ENCODE data around the gene SMARCC1.
"Not testable (repeated sequence)": the region's sequence is repeated elsewhere in the genome, so short reads cannot be mapped to it uniquely, and the experiment has no call there.

The SMARCC1 gene

GRCh38 chr3:47746264-47746663 is 35.4 kb downstream of the SMARCC1 start:
- H3K4me3 ChIP-seq (ENCODE audit: low read length), result no peak overlapping the region
- TF ChIP-seq ZNF274 (IDR thresholded peaks at IDR 0.05; ENCODE audit: low read depth, low read length), result no peak

- no peak overlapping the region for H3K4me3 ChIP-seq (ENCODE audit: low read length)
- TF ChIP-seq ZNF274 (IDR thresholded peaks at IDR 0.05; ENCODE audit: low read depth, low read length), result no peak
These were observed 37.8 kb downstream of the SMARCC1 start for GRCh38 chr3:47743855-47744254.

- H3K4me3 ChIP-seq (ENCODE audit: low read length), result not testable (repeated sequence)
These were observed 38.3 kb downstream of the SMARCC1 start for GRCh38 chr3:47743352-47743751.

- no peak for TF ChIP-seq ZNF274 (IDR thresholded peaks at IDR 0.05; ENCODE audit: low read depth, low read length)
- no peak overlapping the region; the same call in 1 of the 2 replicates for H3K4me3 ChIP-seq (ENCODE audit: low read length)
These were observed 39.8 kb downstream of the SMARCC1 start for GRCh38 chr3:47741925-47742324.

- no peak for TF ChIP-seq ZNF274 (IDR thresholded peaks at IDR 0.05; ENCODE audit: low read depth, low read length)
- H3K4me3 ChIP-seq (ENCODE audit: low read length), result no peak overlapping the region; the same call in 1 of the 2 replicates
These were observed 49.5 kb downstream of the SMARCC1 start for GRCh38 chr3:47732143-47732542.

GRCh38 chr3:47731061-47731460 is 50.6 kb downstream of the SMARCC1 start:
- no peak overlapping the region for H3K4me3 ChIP-seq (ENCODE audit: low read length)
- TF ChIP-seq ZNF274 (IDR thresholded peaks at IDR 0.05; ENCODE audit: low read depth, low read length), result no peak

GRCh38 chr3:47722859-47723258 is 58.8 kb downstream of the SMARCC1 start:
- no peak overlapping the region for H3K4me3 ChIP-seq (ENCODE audit: low read length)
- TF ChIP-seq ZNF274 (IDR thresholded peaks at IDR 0.05; ENCODE audit: low read depth, low read length), result no peak

GRCh38 chr3:47717448-47717847 is 64.2 kb downstream of the SMARCC1 start:
- not testable (repeated sequence) for H3K4me3 ChIP-seq (ENCODE audit: low read length)

- no peak for TF ChIP-seq ZNF274 (IDR thresholded peaks at IDR 0.05; ENCODE audit: low read depth, low read length)
- H3K4me3 ChIP-seq (ENCODE audit: low read length), result no peak overlapping the region
These were observed 65.0 kb downstream of the SMARCC1 start for GRCh38 chr3:47716656-47717055.

- H3K4me3 ChIP-seq (ENCODE audit: low read length), result no peak overlapping the region
- TF ChIP-seq ZNF274 (IDR thresholded peaks at IDR 0.05; ENCODE audit: low read depth, low read length), result no peak
These were observed 65.8 kb downstream of the SMARCC1 start for GRCh38 chr3:47715928-47716327.

- H3K4me3 ChIP-seq (ENCODE audit: low read length), result no peak overlapping the region
- TF ChIP-seq ZNF274 (IDR thresholded peaks at IDR 0.05; ENCODE audit: low read depth, low read length), result no peak
These were observed 67.1 kb downstream of the SMARCC1 start for GRCh38 chr3:47714606-47715005.

GRCh38 chr3:47713655-47714054 is 68.0 kb downstream of the SMARCC1 start:
- H3K4me3 ChIP-seq (ENCODE audit: low read length), result no peak overlapping the region
- no peak for TF ChIP-seq ZNF274 (IDR thresholded peaks at IDR 0.05; ENCODE audit: low read depth, low read length)

GRCh38 chr3:47712398-47712797 is 69.3 kb downstream of the SMARCC1 start:
- no peak for TF ChIP-seq ZNF274 (IDR thresholded peaks at IDR 0.05; ENCODE audit: low read depth, low read length)
- no peak overlapping the region for H3K4me3 ChIP-seq (ENCODE audit: low read length)

- TF ChIP-seq ZNF274 (IDR thresholded peaks at IDR 0.05; ENCODE audit: low read depth, low read length), result no peak
- H3K4me3 ChIP-seq (ENCODE audit: low read length), result no peak overlapping the region
These were observed 70.1 kb downstream of the SMARCC1 start for GRCh38 chr3:47711596-47711995.

GRCh38 chr3:47705391-47705790 is 76.3 kb downstream of the SMARCC1 start:
- TF ChIP-seq ZNF274 (IDR thresholded peaks at IDR 0.05; ENCODE audit: low read depth, low read length), result no peak
- H3K4me3 ChIP-seq (ENCODE audit: low read length), result no peak overlapping the region

- TF ChIP-seq ZNF274 (IDR thresholded peaks at IDR 0.05; ENCODE audit: low read depth, low read length), result no peak
- H3K4me3 ChIP-seq (ENCODE audit: low read length), result no peak overlapping the region
These were observed 77.5 kb downstream of the SMARCC1 start for GRCh38 chr3:47704237-47704612.

- no peak for TF ChIP-seq ZNF274 (IDR thresholded peaks at IDR 0.05; ENCODE audit: low read depth, low read length)
- no peak overlapping the region for H3K4me3 ChIP-seq (ENCODE audit: low read length)
These were observed 80.3 kb downstream of the SMARCC1 start for GRCh38 chr3:47701388-47701787.

Data from GM08714 (cell line).